Superior temporal gyrus (tissue), 1 donor: ENCODE measurements around the gene TULP3.

Experiments
- DNase-seq: peaks from one replicate; pipeline ENCODE4 v3.0.0-alpha.2; 2016; ENCODE audit errors: extremely low spot score

TULP3 gene

GRCh38 chr12:2877047-2877952 lies 13.4 kb upstream of the TULP3 start, which contains the start of the genes FOXM1 and RHNO1:
FOXM1 (minus strand) TSS chr12:2877174; CDS start chr12:2874478, 2,696 bp downstream.
RHNO1 (plus strand) TSS chr12:2877223; CDS start chr12:2885367, 8,144 bp downstream.
- peak; percentile 96 for DNase-seq

- DNase-seq = no peak
These were observed 12.5 kb upstream of the TULP3 start for GRCh38 chr12:2877953-2878732.

- no peak for DNase-seq
These were observed 10.8 kb upstream of the TULP3 start for GRCh38 chr12:2879853-2880252.

- no peak for DNase-seq
These were observed 5.9 kb upstream of the TULP3 start for GRCh38 chr12:2884810-2885209.

GRCh38 chr12:2886768-2887450 lies 3.8 kb upstream of the TULP3 start:
- no peak for DNase-seq

- DNase-seq = no peak
These were observed 697 bp upstream of the TULP3 start for GRCh38 chr12:2890001-2890387.

GRCh38 chr12:2891240-2892053 lies 756 bp downstream of the TULP3 start:
- peak; percentile 50 for DNase-seq

- no peak for DNase-seq
These were observed 1.6 kb downstream of the TULP3 start for GRCh38 chr12:2892246-2892645.

- DNase-seq = no peak
These were observed 2.3 kb downstream of the TULP3 start for GRCh38 chr12:2893007-2893406.

- DNase-seq = no peak
These were observed 4.4 kb downstream of the TULP3 start for GRCh38 chr12:2895051-2895451.

- DNase-seq = no peak
These were observed 4.8 kb downstream of the TULP3 start for GRCh38 chr12:2895511-2895910.

GRCh38 chr12:2897418-2897817 lies 6.7 kb downstream of the TULP3 start:
- DNase-seq = no peak

GRCh38 chr12:2900642-2901041 lies 10.0 kb downstream of the TULP3 start:
- DNase-seq = no peak

GRCh38 chr12:2902272-2902880 lies 11.7 kb downstream of the TULP3 start:
- peak; percentile 84 for DNase-seq

GRCh38 chr12:2904260-2904659 lies 13.6 kb downstream of the TULP3 start:
- no peak for DNase-seq

- no peak for DNase-seq
These were observed 21.5 kb downstream of the TULP3 start for GRCh38 chr12:2912216-2912575.

- no peak for DNase-seq
These were observed 28.6 kb downstream of the TULP3 start for GRCh38 chr12:2919249-2919648.

GRCh38 chr12:2922329-2922728 lies 31.6 kb downstream of the TULP3 start:
- DNase-seq = no peak

GRCh38 chr12:2923057-2923456 lies 32.4 kb downstream of the TULP3 start:
- DNase-seq = no peak

GRCh38 chr12:2924019-2924418 lies 33.3 kb downstream of the TULP3 start:
- no peak for DNase-seq
